GM20000 (cell line): ENCODE measurements around the gene AP2A1.
A peak's percentile ranks its signal among the peaks of the same experiment; 100 is the strongest.

Source experiments
- DNase-seq: peaks from one replicate; pipeline ENCODE4 v3.0.0; 2012; ENCODE audit warnings: low spot score
- TF ChIP-seq, protein P1 (sequence below): IDR thresholded peaks from 2 replicates; pipeline ENCODE4 v1.5.1; 2012; ENCODE audit warnings: mild to moderate bottlenecking, control low read depth; ENCODE audit errors: extremely low read depth, missing control alignments

The AP2A1 gene

DNA sequence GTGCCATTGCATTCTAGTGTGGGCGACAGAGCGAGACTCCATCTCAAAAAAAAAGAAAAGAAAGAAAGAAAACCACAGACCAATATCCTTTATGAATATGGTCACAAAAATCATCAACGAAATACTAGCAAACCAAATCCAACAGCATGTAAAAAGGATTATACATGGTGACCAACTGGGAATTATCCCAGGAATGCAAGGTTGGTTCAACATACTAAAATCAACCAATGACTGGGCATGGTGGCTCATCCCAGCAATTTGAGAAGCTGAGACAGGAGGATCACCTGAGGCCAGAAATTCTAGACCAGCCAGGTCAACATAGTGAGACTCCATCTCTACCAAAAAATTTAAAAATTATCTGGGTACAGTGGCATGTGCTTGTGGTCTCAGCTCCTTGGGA lies 10.8 kb upstream of the AP2A1 start:
- DNase-seq: no peak
- TF ChIP-seq, protein P1, sequence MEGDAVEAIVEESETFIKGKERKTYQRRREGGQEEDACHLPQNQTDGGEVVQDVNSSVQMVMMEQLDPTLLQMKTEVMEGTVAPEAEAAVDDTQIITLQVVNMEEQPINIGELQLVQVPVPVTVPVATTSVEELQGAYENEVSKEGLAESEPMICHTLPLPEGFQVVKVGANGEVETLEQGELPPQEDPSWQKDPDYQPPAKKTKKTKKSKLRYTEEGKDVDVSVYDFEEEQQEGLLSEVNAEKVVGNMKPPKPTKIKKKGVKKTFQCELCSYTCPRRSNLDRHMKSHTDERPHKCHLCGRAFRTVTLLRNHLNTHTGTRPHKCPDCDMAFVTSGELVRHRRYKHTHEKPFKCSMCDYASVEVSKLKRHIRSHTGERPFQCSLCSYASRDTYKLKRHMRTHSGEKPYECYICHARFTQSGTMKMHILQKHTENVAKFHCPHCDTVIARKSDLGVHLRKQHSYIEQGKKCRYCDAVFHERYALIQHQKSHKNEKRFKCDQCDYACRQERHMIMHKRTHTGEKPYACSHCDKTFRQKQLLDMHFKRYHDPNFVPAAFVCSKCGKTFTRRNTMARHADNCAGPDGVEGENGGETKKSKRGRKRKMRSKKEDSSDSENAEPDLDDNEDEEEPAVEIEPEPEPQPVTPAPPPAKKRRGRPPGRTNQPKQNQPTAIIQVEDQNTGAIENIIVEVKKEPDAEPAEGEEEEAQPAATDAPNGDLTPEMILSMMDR: no peak

DNA sequence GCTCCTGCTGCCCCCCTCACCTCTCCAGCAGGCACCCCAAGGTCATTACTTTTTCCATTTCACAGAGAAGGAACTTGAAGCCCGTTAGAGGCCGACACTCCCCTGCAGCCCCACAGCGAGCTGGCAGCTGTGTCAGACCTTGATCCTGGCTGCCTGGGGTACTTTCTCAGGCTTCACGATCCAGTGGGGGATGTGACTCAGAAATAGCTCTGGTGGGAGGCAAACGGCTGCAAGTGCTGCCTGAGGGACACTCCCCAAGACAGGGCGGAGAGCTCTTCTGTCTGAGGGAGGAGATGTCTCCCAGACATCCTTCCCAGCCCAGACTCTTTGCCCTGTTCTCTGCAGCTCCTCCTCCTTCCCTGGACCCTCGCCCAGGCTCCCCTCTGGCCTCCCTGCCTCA lies 8.5 kb upstream of the AP2A1 start:
- TF ChIP-seq, protein P1: no peak
- DNase-seq: no peak

DNA sequence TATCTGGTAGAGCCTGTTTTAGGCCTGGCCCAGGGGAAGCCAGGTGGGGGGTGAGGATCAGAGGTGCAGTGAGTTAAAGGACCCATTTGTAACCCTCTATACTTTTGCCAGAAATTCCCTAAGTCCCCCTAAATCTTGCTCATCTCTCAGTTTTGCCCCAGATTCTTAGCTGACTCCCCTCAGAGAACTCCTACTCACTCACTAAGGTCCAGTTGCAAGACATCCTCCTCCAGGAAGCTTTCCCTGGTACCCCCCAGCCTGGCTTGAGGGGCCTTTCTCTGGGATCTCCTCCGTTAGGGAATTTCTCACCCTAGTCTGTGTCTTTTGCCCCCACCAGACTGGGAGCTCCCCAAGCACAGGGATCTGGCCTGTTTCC lies 5.6 kb upstream of the AP2A1 start:
- TF ChIP-seq, protein P1: no peak
- DNase-seq: no peak

DNA sequence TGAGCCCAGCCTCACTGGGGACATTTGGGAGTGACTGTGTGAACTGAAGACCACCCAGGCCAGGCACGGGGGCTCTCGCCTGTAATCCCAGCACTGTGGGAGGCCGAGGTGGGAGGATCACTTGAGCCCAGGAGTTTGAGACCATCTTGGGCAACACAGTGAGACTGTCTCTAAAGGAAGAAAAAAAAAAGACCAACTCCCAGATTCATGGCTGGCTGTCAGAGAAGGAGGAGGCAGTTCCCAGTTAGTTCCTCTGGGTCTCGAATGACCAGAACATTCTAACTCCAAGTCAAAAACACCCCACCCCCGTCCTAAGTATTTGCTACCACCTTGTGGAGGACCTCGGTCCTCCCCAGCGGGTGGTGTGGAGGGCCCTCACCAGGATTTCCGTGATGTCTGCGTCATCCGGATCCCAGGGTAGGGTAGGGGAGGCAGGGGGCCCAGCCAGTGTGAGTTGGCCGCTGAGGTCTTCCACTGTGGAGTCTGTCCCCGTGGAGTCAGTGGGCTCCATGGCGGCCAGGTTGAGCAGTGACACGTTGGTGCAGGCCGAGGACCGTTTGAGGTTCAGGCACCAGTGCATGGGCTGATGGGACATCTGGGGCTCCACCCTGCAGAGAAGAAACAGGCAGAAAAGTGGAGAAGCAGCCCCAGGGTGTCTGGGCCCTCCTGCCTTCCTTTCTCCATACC lies 5.0 kb upstream of the AP2A1 start:
- TF ChIP-seq, protein P1: no peak
- no peak for DNase-seq

DNA sequence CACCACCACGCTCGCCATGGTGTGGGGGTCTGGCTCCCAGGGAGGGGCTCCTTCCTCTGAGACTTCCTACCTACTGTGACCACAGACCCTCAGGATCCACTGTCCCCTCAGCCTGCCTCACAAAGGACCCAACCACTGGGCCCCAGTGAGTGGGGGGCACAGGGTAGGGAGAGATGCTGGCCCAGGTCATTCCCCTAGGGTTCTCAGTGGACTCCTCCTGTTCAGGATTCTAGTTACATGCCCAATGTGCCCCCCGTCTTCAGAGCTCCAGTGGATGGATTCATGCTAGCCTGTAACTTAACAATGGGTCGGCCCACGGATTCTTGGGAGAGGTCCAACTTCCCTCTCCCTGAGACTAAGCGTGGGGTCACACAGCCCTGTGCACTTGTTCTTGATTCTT lies 3.6 kb upstream of the AP2A1 start, which contains the start of gene TSKS:
TSKS (minus strand) TSS at position 77 of the 400 bp plus-strand sequence; CDS start at position 18, 59 bp downstream.
- TF ChIP-seq, protein P1: no peak
- no peak for DNase-seq

DNA sequence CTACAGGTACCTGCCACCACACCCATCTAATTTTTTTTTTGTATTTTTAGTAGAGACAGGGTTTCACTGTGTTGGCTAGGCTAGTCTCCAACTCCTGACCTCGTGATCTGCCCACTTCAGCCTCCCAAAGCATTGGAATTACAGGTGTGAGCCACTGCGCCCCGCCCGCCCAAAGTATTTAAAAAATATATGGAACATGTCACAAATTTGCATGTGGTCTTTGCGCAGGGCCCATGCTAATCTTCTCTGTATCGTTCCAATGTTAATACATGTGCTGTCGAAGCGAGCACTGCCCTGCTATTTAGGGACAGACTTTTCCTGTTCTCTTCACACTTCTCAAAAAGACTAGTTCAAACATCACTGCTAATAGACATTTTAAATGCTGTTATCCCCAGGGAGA lies 2.5 kb upstream of the AP2A1 start:
- TF ChIP-seq, protein P1: no peak
- no peak for DNase-seq

DNA sequence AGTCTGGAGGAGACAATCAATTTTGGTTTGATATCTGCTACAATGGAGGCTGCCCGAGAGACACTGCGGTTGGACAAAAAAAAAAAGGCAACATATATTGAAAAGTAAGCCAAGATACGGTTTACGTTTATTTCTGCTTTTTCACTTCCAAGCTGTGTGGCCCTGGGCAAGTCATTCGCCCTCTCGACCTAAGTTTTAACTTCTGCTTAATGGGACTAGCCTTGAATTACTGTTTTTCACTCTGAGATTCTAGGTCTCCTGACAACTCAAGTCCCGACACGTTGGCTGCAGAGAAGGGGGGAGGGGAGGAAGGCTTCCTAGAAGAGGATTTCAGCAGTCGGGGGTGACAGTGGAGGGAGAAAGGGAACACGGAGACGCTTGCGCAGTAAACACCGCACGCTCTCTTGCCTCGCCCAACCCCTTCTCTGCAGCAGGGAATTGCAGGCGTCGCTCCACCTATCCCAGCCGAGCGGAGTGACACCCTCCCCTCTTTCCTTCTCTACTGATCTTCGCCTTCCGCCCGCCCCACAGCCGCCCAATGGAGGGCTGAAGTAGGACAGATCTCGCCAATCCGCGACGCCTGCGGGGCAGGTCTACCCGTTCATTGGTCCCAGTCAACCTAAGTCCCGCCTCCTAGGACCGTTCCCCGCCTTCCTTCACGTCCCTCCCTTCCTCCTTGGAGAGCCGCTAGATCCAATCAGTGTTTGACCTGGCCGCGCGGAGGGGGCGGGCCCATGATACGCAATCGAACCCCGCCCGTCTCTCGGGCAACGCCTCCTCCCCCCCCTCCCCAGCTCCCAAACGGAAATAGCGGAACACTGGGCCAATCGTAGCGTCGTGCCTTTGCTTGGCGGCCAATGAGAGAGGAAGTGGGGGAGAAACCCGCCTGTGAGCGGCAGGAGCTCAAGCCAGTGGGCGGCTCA lies 533 bp upstream of the AP2A1 start:
- TF ChIP-seq, protein P1: no peak
- DNase-seq: peak; percentile 99
